HG03097 (cell line): Measurements from ENCODE around the gene SLC6A3.
"Not testable (repeated sequence)": the region's sequence is repeated elsewhere in the genome, so short reads cannot be mapped to it uniquely, and the experiment has no call there.

Experiments
- ATAC-seq: cut with Tn5 transposase; IDR thresholded peaks from one replicate; pipeline ENCODE4 v1.9.1; 2021; ENCODE audit not compliant: unreplicated experiment, low FRiP score

SLC6A3 gene

DNA sequence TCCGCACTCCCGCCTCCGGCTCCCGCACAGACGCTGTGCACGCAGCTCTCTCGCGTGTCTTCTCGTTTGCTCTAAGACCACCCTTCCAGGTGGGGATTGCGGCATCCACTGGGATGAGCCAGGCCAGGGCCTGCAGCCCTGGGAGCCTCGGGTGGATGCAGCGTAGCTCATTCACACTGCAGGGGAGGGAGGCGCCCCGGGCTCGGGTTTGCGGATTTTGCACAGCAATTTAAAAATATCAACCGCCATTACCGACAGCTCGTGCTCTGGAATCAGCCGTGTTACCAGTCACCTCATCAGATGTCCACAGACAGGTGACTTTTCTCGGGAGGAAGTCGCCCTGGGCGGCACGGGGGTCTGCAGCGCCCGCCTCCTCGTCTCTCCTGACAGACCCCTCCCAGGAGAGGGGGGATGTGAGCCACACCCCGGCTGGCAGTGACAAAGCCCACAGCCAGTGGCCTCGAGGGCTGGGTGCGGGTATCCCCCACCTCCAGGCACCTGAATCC is 20.8 kb upstream of the SLC6A3 start:
- ATAC-seq: no peak

DNA sequence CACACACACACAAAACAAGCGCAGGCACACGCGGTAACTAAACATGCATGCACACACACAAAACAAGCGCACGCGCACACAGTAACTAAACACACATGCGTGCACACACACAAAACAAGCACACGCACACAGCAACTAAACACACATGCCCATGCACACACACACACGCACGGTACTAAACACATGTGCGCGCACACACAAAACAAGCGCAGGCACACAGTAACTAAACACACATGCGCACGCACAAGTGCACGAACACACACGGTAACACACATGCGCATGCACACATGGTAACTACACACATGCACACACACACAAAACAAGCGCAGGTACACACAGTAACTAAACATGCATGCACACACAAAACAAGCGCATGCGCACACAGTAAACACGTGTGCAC is 19.9 kb upstream of the SLC6A3 start:
- no peak for ATAC-seq

DNA sequence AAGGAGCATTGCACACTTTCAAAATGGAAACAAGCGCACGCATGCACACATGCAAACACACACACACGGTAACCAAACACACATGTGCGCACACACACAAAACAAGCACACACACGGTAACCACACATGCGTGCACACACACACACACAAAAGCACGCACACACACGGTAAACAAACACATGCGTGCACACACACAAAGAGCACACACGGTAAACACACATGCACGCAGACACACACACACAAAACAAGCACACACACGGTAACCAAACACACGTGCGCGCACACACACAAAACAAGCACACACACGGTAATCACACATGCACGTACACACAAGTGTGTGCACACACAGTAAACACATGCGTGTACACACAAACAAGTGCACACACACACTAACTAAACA is 19.3 kb upstream of the SLC6A3 start:
- no peak for ATAC-seq

DNA sequence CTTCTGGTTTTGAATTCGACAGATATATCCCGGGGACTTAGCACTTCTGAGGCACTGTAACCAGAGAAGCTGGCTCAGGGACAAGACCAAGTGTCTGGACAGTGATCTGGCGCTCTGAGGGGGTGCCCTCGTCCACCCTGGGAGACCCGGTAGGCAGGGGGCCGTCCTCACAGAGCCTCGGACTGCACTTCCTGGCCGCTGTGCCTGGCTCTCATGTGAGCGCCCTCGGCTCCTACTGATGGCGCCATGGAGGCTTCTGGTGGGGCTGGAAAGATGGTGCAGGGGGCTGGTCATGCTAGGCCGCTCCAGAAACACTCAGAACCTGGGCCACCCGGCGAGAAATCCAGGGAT is 18.8 kb upstream of the SLC6A3 start:
- ATAC-seq: no peak

DNA sequence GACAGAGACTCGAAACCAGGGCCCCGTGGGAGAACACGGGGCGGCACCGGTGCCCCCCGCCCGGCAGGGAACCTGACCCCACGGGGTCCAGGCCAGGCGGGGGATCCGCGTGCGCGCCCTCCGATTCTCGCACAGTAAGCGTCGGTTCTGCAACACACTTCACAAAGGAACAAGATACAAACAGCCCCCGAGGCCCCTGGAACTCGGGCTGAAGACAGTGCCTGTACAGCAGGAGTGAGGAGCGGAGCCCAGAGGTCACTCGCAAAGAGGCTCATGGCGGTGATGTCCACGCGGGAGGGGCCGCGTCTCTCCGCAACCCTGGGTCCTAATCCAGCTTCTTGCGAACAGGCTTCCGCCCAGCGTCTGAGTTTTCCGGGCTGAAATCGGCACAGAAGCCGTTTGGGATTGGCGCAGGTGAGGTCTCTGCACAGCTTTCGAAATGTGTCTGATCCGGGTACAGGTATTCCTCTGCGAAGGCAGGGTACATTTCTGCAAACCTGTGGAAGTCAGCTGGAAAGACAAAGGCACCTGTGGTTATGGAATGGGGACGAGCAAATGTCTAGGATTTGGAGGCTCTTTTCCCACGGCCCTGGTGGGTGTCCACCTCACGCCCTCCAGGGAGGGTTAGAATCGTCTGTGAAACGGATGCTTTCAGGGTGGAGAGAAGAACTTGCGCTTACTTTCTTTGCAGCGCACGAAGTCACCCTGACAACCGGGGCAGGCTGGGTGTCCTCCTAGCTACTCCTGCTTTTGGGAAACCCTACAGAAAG is 18.3 kb upstream of the SLC6A3 start:
- ATAC-seq: no peak

GRCh38 chr5:1462358-1462757 is 17.1 kb upstream of the SLC6A3 start:
- no peak for ATAC-seq

DNA sequence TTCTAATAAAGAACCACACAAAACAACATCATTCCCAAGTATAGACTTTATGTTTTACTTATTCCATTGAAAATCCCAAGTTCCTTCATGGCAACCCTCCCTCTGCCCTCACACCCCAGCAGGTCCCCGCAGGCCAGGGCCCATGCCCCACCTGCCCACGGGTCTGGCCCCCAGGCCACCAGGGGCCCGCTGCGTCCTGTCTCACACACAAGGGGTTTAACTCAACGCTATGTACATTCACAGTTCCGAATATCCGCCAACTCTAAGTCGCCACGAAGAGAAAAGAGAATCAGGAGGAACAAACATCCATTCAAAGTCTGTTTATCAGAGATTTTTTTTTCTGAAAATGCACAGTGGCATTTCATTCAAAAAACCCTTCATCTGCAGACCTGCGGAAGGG is 16.2 kb upstream of the SLC6A3 start:
- ATAC-seq: no peak

DNA sequence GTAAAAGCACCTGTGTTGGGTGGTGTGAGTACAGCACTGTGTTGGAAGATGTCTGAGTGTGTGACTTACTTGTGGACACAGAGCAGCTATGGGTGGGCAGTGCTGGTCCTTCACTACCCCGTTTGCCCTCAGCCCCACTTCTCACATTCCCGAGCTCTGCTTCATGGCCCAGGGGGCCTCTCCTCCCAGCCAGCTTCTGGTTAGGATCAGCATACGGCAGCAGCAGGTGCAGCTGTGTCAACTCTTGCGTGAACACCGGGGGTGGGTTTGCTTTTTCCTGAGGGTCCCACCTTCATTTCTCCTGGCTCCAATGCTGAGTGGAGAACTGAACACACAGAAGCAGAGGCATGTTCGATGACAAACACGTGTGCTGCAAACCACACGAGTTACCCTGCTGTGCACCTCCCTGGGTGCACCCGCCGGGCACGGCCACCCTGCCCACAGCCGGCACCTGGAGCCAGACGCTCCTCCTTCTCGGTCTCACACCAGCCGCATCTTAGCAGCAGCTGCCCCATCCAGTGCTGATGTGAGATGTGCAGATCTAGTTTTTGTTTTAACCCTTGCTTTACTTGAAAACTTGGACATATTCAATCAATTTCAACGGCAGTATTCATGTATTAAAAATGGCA is 14.9 kb upstream of the SLC6A3 start:
- no peak for ATAC-seq

DNA sequence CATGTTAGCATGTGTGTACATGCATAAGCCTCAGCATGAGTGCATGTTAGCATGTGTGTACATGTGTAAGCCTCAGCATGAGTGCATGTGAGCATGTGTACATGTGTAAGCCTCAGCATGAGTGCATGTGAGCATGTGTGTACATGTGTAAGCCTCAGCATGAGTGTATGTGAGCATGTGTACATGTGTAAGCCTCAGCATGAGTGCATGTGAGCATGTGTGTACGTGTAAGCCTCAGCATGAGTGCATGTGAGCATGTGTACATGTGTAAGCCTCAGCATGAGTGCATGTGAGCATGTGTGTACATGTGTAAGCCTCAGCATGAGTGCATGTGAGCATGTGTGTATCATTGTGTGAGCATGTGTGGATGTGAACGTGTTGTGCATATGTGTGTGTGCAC is 14.2 kb upstream of the SLC6A3 start:
- not testable (repeated sequence) for ATAC-seq

GRCh38 chr5:1456110-1456881 is 11.1 kb upstream of the SLC6A3 start:
- ATAC-seq: not testable (repeated sequence)

DNA sequence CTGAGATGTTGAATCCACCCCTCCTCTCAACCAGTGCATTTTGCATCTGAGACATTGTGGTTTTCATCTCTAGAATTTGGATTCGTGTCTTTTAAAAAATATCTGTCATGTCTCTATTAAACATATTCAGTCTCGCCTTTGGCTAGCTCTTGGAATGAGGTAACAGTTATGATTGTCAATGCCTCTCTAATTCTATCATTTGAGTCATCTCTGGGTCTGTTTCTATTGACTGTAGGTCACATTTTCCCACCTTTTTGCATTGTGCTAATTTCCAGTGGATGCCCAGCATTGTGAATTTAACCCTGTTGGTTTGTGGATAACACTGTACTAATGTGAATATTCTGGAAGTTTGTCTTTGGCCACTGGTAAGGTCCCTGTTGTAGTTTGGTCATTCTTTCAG is 8.4 kb upstream of the SLC6A3 start:
- no peak for ATAC-seq

- no peak for ATAC-seq
These were observed 3.9 kb upstream of the SLC6A3 start for GRCh38 chr5:1449081-1449630.

- no peak for ATAC-seq
These were observed 3.3 kb upstream of the SLC6A3 start for GRCh38 chr5:1448511-1449011.

- ATAC-seq: no peak
These were observed 2.6 kb upstream of the SLC6A3 start for GRCh38 chr5:1447671-1448361.

DNA sequence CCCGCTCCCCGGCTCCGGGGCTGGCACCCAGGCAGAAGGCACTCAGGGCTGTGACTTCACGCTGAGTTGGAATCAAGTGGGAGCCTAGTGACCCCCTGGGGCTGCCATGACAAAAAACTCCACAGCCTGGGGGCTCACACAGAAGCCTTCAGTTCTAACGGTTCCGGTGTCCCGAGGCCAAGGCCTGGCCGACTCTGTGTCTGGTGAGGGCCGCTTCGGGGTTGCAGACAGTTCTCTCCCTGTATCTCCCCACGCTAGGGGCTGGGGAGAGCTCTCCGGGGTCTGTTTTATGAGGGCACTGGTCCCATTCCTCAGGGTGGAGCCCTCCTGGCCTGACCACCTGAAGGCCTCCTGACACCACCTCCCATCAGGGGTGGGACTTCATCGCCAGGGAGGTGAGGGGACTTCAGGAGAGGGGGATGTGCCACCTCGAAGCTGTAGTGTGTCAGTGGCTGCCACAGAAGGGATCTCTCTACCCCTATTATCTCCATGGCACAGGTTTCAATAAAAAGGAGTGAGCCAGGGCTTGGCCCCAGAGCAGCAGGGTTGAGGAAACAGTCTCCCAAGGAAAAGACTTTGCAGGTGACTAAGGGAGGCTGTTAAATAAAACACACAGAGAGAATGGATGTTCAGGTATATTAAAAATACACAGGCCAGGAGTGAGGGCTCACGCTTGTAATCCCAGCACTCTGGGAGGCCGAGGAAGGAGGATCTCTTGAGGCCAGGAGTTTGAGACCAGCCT is 1.5 kb upstream of the SLC6A3 start:
- no peak for ATAC-seq

- ATAC-seq: no peak
These were observed 705 bp upstream of the SLC6A3 start for GRCh38 chr5:1445689-1446601.

DNA sequence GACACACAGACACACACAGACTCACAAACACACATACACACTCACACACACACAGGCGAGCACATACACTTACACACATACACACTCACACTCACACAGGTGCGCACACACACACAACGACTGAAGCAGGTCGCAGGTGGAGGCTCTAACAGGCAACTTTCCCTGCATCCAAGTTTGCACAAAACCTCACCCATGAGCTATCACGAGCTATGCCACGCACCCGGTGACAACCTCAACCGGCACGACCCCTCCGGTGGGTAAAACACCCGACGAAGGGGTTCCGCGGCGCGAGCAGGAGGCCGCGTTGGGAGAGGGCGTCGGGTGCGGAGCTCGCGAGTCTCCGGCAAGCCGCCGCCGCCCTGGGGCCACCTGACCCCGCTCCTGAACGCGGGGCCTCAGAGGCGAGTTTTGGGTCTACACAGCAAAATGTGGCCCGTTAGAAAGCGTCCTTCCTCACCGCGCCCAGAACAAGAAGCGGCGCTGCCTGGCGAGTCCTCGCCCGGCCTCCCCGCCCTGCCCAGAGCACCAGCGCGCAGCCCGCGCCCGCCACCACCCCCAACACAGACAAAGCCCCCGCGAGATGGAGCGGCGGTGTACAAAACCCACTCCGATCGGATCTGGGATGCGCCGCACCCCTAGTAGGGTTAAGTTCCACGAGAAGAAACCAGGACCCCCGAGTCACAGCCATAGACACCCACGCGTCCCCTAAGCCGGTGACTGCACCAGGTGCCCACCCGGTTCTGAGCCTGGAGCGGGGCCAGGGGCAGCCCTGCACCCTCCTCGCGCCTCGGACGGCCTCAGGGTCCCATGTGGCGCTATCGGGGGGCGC is 665 bp downstream of the SLC6A3 start:
- no peak for ATAC-seq

GRCh38 chr5:1443991-1444360 is 1.3 kb downstream of the SLC6A3 start:
- no peak for ATAC-seq
